OCI-LY1 (cell line): ENCODE data around the gene SPATA33.
A peak's percentile ranks its signal among the peaks of the same experiment; 100 is the strongest.

ENCODE experiments used
- H2AFZ ChIP-seq: fragments of 200-600 bp; sonication (generic), shearing (Covaris generic); 2 replicates; pipeline ENCODE4 v1.6.0; 2014; ENCODE audit warnings: antibody characterized with exemption, mild to moderate bottlenecking, low read length
- H3F3A ChIP-seq: fragments of 200-600 bp; sonication (generic), shearing (Covaris generic); 2 replicates; pipeline ENCODE4 v1.6.0; 2014; ENCODE audit warnings: mild to moderate bottlenecking, antibody characterized with exemption, low read length, moderate library complexity; ENCODE audit not compliant: insufficient read depth
- H3K27ac ChIP-seq: fragments of 200-600 bp; sonication (generic); 2 replicates; pipeline ENCODE4 v1.5.1; 2014; ENCODE audit warnings: low read length, mixed run types, mild to moderate bottlenecking, low read depth; ENCODE audit not compliant: poor library complexity, severe bottlenecking
- H3K27me3 ChIP-seq: fragments of 200-600 bp; sonication (generic); 2 replicates; pipeline ENCODE4 v1.6.0; 2014; ENCODE audit warnings: antibody characterized with exemption, mild to moderate bottlenecking, low read length, moderate library complexity; ENCODE audit not compliant: insufficient read depth
- H3K36me3 ChIP-seq: fragments of 200-600 bp; sonication (generic); 2 replicates; pipeline ENCODE4 v1.6.1; 2014; ENCODE audit warnings: mild to moderate bottlenecking, antibody characterized with exemption, low read length, moderate library complexity, mixed read lengths; ENCODE audit not compliant: insufficient read depth
- H3K4me1 ChIP-seq: fragments of 200-600 bp; sonication (generic); 2 replicates; pipeline ENCODE4 v1.5.1; 2014; ENCODE audit warnings: mild to moderate bottlenecking, low read length, moderate library complexity; ENCODE audit not compliant: insufficient read depth, severe bottlenecking
- H3K4me2 ChIP-seq: fragments of 200-600 bp; sonication (generic), shearing (Covaris generic); 2 replicates; pipeline ENCODE4 v1.6.1; 2014; ENCODE audit warnings: low read length
- H3K4me3 ChIP-seq: fragments of 200-600 bp; sonication (generic); 2 replicates; pipeline ENCODE4 v1.5.1; 2014; ENCODE audit warnings: low read length, low read depth, mild to moderate bottlenecking, mixed read lengths; ENCODE audit not compliant: poor library complexity, severe bottlenecking
- H3K79me2 ChIP-seq: fragments of 200-600 bp; shearing (Covaris generic); 2 replicates; pipeline ENCODE4 v1.6.1; 2016; ENCODE audit warnings: mixed run types, low read length, mixed read lengths; ENCODE audit not compliant: insufficient read depth
- H3K9ac ChIP-seq: fragments of 200-600 bp; sonication (generic), shearing (Covaris generic); 2 replicates; pipeline ENCODE4 v1.6.1; 2014; ENCODE audit warnings: mild to moderate bottlenecking, low read length, mixed read lengths
- H3K9me2 ChIP-seq: fragments of 200-600 bp; sonication (generic), shearing (Covaris generic); 2 replicates; pipeline ENCODE4 v1.6.1; 2014; ENCODE audit warnings: low read depth, mild to moderate bottlenecking, low read length, mixed read lengths
- H3K9me3 ChIP-seq: fragments of 200-600 bp; shearing (Covaris generic); 2 replicates; pipeline ENCODE4 v1.6.1; 2014; ENCODE audit warnings: low read length, mixed read lengths
- H4K20me1 ChIP-seq: fragments of 200-600 bp; sonication (generic), shearing (Covaris generic); 2 replicates; pipeline ENCODE4 v1.6.0; 2016; ENCODE audit warnings: mild to moderate bottlenecking, low read length; ENCODE audit not compliant: insufficient read depth
- CTCF ChIP-seq: fragments of 200-600 bp; sonication (generic), shearing (Covaris generic); IDR thresholded peaks from 2 replicates; pipeline ENCODE4 v1.5.1; 2017; ENCODE audit warnings: mild to moderate bottlenecking, antibody characterized with exemption, low read length, moderate library complexity, mixed read lengths
- EZH2 ChIP-seq: fragments of 200-600 bp; sonication (generic), shearing (Covaris generic); IDR thresholded peaks from 2 replicates; pipeline ENCODE4 v1.8.0; 2017; ENCODE audit warnings: borderline replicate concordance, mixed run types, mild to moderate bottlenecking, antibody characterized with exemption, low read length, moderate library complexity, mixed read lengths

SPATA33 gene

DNA sequence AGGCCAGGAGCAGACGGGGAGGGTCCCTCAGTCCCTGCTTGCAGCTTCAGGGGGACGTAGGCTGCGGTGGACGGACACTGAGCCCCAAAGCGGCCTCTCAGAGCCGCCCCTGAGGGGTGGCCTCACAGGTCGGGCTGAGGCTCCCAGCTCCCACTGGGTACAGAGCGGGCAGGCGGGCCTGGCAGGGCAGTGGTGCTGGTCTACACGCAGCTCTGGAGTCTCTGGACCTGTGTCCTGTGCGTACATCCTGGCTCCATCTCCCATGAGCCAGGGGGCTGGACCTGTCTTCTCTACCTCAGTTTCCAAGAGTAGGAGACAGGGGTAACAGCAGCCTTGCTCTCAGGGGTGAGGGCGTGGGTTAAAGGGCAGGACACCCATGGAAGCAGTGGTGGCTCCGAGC lies 42.5 kb upstream of the SPATA33 start:
- H4K20me1 ChIP-seq, result no peaks in the 10 kb centered on the region
- no peaks in the 10 kb centered on the region for H3K9me3 ChIP-seq
- H3K27me3 ChIP-seq, result peaks cover 4% of the 10 kb centered on the region; the same call in 1 of the 2 replicates
- H3F3A ChIP-seq, result no peaks in the 10 kb centered on the region
- TF ChIP-seq CTCF (no peak), EZH2 (no peak)
- no peak overlapping the region for H3K4me2 ChIP-seq
- H3K4me1 ChIP-seq, result peaks cover 7% of the 10 kb centered on the region
- H3K79me2 ChIP-seq, result no peaks in the 10 kb centered on the region
- no peaks in the 10 kb centered on the region for H3K36me3 ChIP-seq
- H2AFZ ChIP-seq, result no peak overlapping the region
- H3K27ac ChIP-seq, result no peak overlapping the region
- H3K9ac ChIP-seq, result no peak overlapping the region
- no peaks in the 10 kb centered on the region for H3K9me2 ChIP-seq
- no peak overlapping the region for H3K4me3 ChIP-seq

- Histone ChIP-seq H3K36me3 (no peaks in the 10 kb centered on the region), H3K4me3 (no peak overlapping the region), H4K20me1 (no peaks in the 10 kb centered on the region), H3K4me2 (no peak overlapping the region), H3K79me2 (no peaks in the 10 kb centered on the region), H3K27me3 (peaks cover 4% of the 10 kb centered on the region; the same call in 1 of the 2 replicates), H3K27ac (no peak overlapping the region), H2AFZ (no peak overlapping the region), H3K9ac (no peak overlapping the region), H3F3A (no peaks in the 10 kb centered on the region), H3K9me3 (no peaks in the 10 kb centered on the region), H3K9me2 (no peaks in the 10 kb centered on the region), H3K4me1 (peaks cover 7% of the 10 kb centered on the region)
- peak; percentile 66 for TF ChIP-seq CTCF
- no peak for TF ChIP-seq EZH2
These were observed 42.0 kb upstream of the SPATA33 start for GRCh38 chr16:89615596-89616090.

DNA sequence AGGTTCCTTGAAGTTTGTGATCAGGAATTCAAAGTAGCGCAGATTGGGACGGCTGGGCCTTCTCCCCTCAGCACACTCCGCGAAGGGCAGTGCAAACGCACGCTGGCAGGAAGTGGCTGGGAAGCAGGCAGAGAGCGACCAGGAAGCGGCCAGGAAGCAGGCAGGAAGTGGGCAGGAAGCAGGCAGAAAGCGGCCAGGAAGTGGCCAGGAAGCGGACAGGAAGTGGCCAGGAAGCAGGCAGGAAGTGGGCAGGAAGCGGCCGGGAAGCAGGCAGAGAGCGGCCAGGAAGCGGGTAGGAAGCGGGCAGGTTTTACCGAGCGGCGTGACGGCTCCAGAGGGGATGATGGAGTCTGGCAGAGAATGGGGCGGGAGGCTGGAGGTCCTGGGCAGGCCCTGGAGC lies 41.0 kb upstream of the SPATA33 start:
- H3K9ac ChIP-seq, result no peak overlapping the region
- no peaks in the 10 kb centered on the region for H3K9me2 ChIP-seq
- no peak overlapping the region for H3K4me3 ChIP-seq
- H3K36me3 ChIP-seq, result no peaks in the 10 kb centered on the region
- H4K20me1 ChIP-seq, result no peaks in the 10 kb centered on the region
- peak overlapping the region; percentile 21; the same call in 1 of the 2 replicates for H3K4me2 ChIP-seq
- H3K79me2 ChIP-seq, result no peaks in the 10 kb centered on the region
- H3F3A ChIP-seq, result no peaks in the 10 kb centered on the region
- peaks cover 4% of the 10 kb centered on the region; the same call in 1 of the 2 replicates for H3K27me3 ChIP-seq
- no peak overlapping the region for H2AFZ ChIP-seq
- H3K9me3 ChIP-seq, result no peaks in the 10 kb centered on the region
- H3K27ac ChIP-seq, result no peak overlapping the region
- TF ChIP-seq CTCF (no peak), EZH2 (no peak)
- peaks cover 7% of the 10 kb centered on the region for H3K4me1 ChIP-seq
